Activated CD8-positive, alpha-beta memory T cell treated with anti-CD3 and anti-CD28 coated beads for 24 hours (primary cell): Measurements from ENCODE around the gene PRKCB.
"Not testable (repeated sequence)": the region's sequence is repeated elsewhere in the genome, so short reads cannot be mapped to it uniquely, and the experiment has no call there.

Experiments used
- DNase-seq: peaks from one replicate; pipeline ENCODE4 v3.0.0-alpha.2; 2020

Gene PRKCB

DNA sequence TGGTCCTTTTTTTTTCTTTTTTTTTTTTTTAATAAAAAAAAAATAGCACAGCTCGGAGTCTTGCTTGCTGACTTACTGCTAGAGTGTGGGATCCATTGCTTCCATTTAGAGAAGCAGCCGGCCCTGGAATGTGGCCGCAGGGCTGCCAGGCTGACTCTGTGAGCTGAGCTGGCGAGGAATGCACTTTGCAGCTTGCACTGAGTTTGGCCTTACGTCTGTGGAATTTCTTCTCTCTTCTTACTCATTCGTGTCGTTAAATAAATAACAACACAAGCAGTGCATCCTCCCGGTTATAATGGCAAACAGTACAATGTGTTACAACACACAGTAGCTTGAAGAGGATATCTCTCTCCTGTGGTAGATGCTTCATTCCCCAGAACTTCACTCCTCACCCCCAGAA, 69.2 kb downstream of the PRKCB start:
- no peak for DNase-seq

DNA sequence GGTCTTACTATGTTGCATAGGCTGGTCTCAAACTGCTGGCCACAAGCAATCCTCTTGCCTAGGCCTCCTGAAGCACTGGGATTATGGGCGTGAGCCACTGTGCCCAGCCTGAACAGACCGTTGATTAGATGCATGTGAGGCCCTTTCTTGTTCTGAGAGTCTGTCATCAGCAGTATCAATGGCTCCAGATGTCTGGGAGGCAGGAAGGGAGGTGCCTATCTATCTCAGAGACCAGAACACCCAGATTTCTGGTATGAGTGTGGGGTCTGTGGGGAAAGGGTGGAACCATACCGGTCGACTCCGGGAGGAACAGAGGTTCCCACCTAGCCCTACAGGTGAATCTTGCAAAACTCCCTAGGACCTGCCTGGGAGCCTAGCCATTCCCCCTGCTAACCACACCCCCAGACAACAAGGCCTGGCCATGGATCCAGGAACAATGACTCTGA, 71.7 kb downstream of the PRKCB start:
- no peak for DNase-seq

DNA sequence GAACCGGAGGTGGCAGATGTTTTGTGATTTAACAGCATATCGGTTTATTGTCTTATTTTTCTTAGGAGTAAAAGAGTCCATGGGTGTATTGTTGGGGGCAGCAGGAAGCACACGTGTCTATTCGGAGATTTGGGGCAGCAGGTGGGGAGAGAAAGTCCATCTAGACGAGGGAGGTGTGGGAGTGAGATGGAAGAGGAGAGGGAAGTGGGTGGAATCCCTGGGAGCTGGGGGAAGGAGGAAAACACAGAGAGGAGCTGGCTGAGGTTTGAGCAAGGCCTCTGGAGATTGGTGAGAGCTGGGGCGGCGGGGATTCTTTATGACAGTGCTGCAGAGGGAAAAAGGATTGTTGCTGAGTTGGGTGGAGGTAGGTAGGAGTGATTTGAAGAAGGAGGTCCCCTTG, 72.1 kb downstream of the PRKCB start:
- DNase-seq = no peak

DNA sequence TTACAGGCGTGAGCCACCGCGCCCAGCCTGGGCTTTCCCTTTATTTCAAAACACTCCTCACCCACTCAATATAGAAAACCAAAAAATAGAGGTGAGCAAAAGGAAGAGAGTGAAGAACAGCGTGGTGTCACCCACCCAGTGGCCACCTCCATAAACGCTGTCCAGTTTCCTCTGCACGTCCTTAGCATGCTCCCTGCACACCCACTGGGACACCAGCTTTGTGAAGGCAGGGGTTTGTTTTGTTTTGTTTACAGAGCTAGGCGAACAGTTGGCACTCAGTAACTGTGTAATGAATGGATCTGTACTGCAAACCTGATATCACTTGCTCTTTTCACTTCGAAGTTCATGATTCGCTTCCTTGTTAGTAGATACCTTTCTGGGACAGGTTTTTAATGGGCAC, 73.0 kb downstream of the PRKCB start:
- DNase-seq = no peak

DNA sequence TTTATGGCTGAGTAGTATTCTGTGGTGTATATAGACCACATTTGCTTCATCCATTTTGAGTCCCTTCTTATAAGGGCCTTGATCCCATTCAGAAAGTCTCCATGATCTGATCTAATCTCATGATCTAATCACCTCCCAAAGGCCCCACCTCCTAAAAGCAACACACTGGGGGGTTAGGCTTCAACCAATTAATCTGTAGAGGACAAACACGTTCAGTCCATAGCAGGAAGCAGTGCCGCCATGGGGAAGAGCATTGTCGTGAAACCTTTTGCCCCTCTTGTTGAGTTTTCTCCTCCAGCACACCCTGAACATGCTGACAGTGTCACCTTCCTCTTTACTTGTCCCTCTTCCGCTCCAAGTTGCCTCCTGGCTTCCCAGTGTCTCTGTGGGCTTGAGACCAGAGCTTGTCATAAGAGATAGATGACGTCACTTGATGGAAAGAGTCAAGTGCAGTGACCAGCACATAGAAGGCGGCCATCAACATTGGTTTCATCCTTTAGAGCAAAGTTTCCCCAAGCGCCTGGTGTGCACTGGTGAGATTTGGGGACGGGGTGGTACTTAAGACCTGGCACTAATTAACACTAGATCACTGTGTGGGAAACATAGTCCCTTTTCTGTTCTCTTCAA, 74.1 kb downstream of the PRKCB start:
- peak; percentile 45 for DNase-seq

DNA sequence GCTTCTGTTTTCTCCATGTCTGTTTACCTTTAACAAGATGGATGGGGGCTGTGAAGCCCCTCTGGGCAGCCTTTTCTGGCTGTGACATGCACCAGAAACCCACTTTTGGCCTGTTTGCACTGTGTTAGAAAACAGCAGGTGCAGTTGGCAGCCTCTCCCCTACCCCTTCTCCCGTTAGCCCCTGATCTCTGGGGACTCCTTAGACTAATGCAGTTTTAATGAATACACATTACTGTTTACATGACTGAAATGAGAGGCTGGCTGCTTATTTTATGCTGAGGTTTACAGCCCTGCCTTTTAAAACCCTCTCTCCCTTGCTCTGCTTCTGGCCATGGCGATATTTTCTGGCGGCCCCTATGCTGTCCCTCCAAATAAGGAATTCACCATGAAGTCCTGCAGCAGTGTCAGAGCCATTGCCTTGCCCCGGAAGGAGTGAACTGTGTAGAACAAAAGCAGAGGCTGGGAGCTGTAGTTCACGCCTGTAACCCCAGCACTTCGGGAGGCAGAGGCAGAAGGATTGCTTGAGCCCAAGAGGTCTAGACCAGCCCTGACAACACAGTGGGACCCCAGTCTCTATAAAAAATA, 79.3 kb downstream of the PRKCB start:
- no peak for DNase-seq

DNA sequence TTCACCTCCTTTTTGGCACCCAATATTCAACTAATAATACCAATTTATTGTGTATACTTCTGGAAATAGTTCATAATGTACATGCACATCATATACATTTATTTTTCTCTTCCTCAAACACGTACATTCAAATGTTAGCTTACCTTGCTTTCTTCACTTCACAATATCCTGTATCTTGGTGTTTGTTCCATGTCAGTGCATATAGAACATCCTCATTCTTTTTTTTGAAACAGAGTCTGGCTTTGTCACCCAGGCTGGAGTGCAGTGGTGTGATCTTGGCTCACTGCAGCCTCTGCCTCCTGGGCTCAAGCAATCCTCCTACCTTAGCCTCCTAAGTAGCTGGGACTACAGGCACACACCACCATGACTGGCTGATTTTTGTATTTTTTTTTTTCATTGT, 80.8 kb downstream of the PRKCB start:
- not testable (repeated sequence) for DNase-seq

DNA sequence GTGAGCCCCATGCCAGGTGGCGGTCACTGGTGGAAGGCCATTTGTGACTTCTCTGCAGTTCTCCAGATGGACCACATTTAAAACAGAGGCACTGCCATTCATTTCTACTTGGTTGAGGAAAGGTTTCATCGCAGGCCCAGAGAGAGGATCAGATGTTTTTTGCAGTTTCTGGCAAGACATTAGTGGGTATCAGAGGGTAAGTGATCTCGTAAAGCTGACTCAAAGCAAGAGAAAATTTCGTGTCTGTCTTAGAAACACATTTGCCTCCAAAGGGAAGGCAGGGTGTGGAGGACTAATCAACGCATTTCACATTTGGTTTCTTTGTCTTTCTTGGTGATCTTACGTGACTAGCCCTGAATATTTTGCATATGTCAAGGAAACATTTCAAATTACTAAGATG, 81.8 kb downstream of the PRKCB start:
- DNase-seq = no peak

DNA sequence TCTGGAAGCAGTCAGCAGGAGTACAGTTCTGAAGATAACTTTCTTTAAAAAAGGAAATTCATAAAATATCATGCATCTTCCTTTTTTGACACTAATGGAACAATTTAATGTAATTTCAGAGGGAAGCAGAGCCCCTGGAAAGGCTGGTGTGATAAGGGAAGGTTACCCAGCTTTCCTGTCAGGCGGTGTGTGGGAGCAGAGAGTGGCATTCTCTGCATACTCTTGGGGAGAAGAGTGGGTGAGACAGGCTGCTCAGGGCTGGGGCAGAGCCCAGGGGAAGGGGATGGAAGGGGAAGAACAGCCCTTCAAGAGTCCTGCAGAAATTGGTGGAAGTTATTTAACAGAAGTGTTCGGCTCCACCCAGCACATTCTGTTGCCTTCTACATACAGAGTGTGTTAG, 84.7 kb downstream of the PRKCB start:
- DNase-seq = no peak

DNA sequence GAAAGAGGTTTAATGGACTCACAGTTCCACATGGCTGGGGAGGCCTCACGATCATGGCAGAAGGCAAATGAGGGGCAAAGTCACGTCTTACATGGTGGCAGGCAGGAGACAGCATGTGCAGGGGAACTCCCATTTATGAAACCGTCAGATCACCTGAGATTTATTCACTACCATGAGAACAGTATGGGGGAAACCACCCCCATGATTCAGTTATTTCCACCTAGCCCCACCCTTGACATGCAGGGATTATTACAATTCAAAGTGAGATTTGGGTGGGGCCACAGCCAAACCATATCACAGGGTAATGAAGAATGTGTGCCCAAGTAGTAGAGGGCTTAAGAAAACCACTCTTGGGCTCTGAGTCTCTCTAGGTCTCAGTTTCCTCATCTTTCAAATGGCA, 85.1 kb downstream of the PRKCB start:
- DNase-seq = no peak

DNA sequence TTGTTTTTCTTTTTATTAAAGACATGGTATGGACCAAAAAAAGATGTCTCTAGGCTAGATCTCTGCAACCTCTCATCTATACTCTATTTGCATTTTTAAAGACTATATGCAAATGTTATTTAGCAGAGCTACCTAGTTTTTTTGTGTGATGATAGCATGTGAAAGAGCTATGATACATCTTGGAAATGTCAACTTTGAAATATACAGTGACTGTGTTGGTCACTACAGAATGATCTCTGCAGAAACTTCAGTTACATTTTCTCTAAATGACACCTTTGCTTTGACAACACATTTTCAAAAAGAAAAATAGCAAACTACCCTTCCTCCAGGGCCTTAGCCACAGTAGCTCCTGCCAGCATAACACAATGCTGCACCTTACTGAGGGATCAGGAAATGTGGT, 86.6 kb downstream of the PRKCB start:
- no peak for DNase-seq

DNA sequence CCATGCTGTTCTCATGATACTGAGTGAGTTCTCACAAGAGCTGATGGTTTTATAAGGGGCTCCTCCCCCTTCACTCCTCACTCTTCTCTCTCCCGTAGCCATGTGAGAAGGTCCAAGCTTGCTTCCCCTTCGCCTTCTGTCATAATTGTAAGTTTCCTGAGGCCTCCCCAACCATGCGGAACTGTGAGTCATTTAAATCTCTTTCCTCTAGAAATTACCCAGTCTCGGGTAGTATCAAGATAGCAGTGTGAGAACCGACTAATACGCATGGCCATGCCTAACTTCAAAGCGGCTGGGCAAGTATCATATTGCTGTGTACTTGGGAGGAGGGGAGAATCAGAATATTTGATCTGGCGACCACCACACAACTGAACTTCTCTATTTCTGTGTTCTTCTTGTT, 88.3 kb downstream of the PRKCB start:
- no peak for DNase-seq

DNA sequence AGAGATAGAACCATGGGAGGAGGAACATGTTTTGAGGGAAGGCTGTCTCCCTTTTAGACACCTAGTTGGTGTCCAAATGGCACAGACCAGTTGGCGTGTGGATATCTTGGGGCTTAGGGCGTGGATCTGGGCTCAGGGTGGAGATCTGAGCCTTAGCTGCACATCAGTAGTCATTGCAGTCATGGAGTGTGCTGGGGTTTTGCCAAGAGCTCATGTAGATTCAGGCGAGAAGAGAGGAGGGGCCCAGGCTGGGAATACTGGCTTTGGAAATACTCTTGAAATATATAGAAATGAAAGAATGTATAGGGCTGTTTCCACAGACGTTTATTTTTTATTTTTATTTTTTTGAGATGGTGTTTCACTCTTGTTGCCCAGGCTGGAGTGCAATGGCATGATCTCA, 92.0 kb downstream of the PRKCB start:
- DNase-seq = no peak

DNA sequence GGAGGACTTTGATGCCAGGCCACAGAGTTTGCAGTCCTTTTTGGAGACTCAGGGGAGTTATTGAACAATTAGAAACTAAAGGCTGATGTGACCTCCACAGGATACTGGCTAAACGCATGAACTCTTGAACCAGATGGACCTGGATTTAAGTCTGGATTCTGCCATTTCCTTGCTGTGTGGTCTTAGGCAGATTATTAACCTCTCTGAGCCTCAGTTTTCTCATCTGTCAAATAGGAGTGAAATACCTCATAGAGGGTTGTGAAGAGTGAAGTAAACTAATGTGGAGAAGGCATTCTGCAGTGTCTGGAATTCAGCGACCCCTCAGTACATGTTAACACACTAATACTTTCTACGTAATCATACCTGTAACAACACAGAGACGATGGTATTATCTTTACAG, 93.5 kb downstream of the PRKCB start:
- no peak for DNase-seq

DNA sequence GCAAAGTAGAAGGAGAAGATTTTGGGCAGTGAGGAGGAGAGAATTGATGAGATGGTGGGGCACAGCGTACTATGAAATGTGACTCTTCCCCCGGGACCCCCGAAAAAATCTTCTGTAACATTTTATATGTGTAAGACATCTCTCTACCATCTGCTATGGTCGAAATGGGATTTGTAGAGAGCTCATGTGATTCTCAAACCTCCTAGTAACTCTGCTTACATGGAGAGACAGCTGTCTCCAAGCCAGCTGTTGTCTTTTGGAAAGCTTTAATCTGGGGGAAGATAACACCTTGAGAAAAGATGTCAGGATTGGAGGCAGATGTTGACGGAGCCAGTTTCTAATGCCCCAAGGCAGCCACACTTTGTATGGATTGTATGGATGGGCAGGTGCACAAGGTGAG, 94.1 kb downstream of the PRKCB start:
- DNase-seq = no peak

DNA sequence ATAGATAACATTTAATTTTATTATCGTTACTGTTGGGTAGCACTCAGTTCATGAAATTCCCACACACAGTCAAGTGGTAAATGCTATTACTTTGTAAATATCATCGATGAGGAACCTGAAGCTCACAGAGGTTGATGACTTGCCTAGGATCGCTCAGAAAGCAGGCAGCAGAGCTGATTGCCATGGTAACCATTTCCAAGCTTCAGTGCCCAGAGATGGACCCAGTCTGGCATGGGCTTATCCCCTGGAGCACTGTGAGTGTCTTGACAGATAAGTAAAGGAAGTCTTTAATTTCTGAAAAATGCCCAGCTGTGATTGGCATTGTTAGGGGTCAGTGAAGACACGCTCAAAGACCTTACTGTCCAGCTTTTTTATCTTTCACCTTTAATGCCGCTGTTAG, 95.0 kb downstream of the PRKCB start:
- DNase-seq = no peak

DNA sequence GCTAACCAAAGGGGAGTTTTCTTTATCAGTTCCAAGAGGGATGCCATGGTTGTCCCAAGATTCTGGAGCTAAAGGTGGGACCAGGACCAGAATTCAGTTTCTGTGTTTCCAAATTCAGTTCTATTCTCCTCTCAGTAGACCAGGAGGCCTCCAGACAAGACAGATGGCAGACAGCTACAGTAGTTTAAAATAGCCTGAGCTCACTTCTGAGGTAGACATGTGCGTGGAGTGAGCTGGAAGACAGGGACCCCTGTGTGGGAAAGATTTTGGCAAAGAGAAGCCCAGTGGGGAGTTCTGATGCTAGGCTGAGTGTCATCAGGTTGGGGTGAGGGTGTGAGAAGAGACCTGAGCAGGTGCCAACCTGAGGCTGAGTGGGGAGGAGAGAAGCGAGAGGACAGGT, 95.4 kb downstream of the PRKCB start:
- no peak for DNase-seq

DNA sequence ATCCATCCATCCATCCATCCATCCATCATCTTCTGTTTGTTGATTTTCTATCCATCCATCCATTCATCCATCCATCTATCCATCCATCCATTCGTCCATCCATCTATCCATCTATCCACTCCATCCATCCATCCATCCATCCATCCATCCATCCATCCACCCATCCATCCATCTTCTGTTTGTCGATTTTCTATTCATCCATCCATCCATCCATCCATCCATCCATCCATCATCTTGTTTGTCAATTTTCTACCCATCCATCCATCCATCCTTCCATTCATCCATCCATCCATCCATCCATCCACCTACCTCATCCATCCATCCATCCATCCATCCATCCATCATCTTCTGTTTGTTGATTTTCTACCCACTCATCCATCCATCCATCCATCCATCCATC, 97.9 kb downstream of the PRKCB start:
- DNase-seq = not testable (repeated sequence)

DNA sequence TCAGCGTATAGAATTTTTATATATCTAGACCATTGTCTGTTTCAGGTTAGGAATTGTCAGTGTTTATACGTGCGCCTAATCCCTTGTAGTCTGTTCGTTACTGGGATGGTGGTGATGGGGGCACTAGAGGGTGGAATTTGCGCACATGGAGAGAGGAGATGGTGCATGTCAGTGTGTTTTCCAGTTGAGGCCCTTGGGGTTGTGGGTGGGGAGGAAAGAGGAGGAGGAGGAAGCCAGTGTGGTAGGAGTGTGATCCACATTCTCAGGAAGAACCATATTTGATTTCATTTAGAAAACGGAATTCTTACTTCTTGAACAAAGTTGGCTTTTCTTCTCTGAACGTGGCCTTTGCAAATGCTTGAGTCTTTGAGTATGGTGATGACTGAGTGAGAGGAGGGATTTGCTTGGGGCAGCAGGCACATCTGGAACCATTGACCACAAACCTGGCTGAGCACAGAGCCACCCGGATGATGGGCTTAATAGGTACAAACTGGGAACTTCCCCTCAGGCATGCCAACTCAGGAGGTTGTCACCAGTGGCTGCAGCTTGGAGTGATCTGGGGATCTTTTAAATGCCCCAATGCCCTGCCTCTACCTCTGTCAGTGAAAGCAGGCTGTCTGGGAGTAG, 98.9 kb downstream of the PRKCB start:
- no peak for DNase-seq

DNA sequence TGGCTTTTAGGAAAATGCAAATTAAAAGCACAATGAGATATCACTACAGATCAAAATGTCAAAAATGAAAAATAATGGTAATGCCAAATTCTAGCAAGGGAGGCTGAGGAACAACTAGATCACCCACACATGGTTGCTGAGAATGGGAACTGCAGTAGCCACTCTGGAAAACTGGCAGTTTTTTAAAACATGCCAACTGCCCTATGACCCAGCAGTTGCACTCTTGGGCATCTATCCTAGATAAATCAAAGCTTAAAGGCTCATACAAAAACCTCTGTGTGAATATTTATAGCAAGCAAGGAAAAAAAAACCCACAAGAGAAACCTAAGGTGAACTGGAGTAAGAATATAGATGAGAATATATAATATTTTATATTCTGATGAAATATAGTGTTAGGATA, 104.3 kb downstream of the PRKCB start:
- no peak for DNase-seq

DNA sequence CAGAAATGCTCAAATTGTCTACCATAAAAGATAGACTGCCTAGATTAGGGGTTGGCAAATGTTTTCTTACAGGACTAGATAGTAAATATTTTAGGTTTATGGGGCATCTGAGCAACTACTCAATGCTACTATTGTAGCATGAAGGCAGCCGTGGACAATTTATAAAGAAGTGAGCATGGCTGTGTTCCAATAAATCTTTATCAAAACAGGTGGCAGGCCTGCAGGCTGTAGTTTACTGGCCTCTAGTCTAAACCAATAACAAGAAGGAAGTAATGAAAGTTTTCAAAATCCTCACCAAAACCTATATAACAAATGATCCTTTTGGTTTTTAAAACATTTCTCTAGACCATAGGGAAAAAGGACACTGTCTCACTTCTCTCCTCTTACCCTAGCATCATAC, 105.2 kb downstream of the PRKCB start:
- DNase-seq = no peak

DNA sequence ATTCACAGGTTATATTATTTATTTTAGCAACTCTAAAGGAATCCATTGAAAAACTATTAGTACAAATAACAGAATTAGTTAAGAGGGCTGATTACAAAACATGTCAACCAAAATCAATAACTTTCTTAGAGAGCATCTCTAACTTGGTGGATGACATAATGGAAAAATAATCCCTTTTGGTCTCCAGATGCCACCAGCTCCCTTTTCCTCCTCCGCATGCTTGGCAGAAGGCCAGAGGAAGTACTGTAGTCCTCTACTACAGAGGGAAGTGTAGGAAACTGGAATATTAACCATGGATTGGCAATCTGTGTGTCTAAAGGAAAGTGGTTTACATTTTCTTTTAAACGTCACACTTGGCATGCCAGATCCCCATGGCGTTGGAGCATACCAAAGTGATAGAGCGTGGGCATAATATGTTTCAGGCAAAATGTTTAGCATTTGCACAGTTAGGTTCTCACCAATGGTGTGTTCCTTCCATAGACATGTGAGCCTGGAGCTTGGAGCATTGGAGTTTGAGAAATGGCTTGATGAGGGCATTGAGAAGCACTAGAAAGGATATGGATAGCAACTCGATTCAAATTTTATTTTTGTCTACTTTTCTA, 106.3 kb downstream of the PRKCB start:
- DNase-seq = no peak

DNA sequence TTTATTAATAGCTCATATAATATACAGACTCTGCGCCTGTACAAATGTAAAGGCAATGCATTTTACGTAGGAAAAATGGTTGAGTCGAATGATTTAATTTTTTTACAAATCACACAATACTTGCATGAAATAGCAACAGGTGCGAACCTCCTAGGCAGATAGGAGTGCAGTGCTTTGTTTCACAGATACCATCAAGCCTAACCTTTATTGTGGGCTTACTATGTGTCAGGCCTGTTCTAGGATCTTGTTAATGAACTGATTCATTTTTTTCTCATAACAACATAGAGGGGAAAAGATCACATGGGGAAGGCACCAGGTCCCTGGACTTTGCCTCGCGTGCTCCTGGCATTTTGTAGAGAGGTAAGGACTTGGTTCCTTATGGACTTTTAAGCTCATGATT, 107.8 kb downstream of the PRKCB start:
- no peak for DNase-seq

DNA sequence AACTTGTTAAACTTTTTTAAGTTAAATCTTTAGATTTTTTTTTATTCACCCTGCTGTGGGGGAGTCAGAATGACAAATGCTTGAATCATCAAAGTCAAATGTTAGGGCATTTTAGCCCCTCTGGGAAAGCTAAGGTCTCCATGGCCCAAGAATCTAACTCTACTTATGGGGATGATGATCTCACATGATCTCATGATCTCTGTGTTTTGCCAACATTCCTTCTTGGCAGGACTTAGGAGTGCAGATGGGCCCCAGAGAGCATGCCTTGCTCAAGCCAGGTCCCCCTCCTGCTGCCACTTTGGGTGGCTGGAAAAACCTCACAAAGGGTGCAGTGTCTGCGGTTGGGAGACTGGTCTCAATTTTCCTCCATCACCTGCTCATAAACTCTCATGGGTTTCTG, 108.6 kb downstream of the PRKCB start:
- no peak for DNase-seq

DNA sequence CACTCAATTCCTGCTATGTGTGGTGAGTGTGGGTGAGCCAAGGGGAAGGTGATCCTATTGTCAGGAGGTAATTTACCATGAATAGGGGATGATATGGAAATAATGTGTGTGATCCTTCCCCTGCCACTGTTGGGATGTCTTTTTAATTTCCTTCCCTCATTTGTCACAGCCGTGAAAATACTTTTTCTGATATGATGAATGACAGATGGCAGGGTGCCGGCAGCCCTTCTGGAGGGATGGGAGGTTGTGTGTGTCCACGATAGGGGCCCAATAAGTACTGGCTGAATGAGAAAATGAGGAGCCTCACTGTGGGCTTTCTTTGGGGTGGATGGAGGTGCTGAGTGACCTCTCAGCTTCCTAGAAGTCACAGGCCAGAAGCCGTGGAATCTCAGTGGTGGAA, 109.5 kb downstream of the PRKCB start:
- peak; percentile 35 for DNase-seq
